Effector memory CD8-positive, alpha-beta T cell (primary cell): ENCODE results near the gene SERPINB6.

Experiments
- ATAC-seq: fragments of 150-1000 bp; cut with Tn5 transposase; replicated peaks from 2 replicates; pipeline ENCODE4 v1.10.0; 2021; ENCODE audit warnings: mild to moderate bottlenecking, moderate library complexity
- DNase-seq, 3 experiments: peaks; one replicate each; pipeline ENCODE4 v3.0.0; 2021
- H3K27ac Mint-ChIP-seq, 2 donors: one replicate each; pipeline ENCODE4 v1.8.0; 2022; ENCODE audit warnings: mild to moderate bottlenecking in 2 of 2, mixed read lengths in 2 of 2, moderate library complexity in 2 of 2
- H3K27me3 Mint-ChIP-seq, 2 donors: one replicate each; pipeline ENCODE4 v1.8.0; 2022; ENCODE audit warnings: mixed read lengths in 2 of 2
- H3K36me3 Mint-ChIP-seq: one replicate; pipeline ENCODE4 v1.8.0; 2022; ENCODE audit warnings: mild to moderate bottlenecking, moderate library complexity, mixed read lengths; ENCODE audit not compliant: insufficient read depth
- H3K4me1 Mint-ChIP-seq, 2 donors: one replicate each; pipeline ENCODE4 v1.8.0; 2022; ENCODE audit warnings: low read depth in 2 of 2, mixed read lengths in 2 of 2
- H3K4me3 Mint-ChIP-seq, 2 donors: one replicate each; pipeline ENCODE4 v1.8.0; 2022; ENCODE audit warnings: mild to moderate bottlenecking in 2 of 2, mixed read lengths in 2 of 2, moderate library complexity in 2 of 2
- H3K9me3 Mint-ChIP-seq, 2 donors: one replicate each; pipeline ENCODE4 v1.8.0; 2022; ENCODE audit warnings: mixed read lengths in 2 of 2
- total RNA-seq, 9 experiments: gene quantifications; one replicate each; lab custom pipeline; 2026; lab: John Stamatoyannopoulos, UW

Gene SERPINB6
- total RNA-seq = 18.2 to 58.3 (median 33.6) reads per million in 9 experiments

DNA sequence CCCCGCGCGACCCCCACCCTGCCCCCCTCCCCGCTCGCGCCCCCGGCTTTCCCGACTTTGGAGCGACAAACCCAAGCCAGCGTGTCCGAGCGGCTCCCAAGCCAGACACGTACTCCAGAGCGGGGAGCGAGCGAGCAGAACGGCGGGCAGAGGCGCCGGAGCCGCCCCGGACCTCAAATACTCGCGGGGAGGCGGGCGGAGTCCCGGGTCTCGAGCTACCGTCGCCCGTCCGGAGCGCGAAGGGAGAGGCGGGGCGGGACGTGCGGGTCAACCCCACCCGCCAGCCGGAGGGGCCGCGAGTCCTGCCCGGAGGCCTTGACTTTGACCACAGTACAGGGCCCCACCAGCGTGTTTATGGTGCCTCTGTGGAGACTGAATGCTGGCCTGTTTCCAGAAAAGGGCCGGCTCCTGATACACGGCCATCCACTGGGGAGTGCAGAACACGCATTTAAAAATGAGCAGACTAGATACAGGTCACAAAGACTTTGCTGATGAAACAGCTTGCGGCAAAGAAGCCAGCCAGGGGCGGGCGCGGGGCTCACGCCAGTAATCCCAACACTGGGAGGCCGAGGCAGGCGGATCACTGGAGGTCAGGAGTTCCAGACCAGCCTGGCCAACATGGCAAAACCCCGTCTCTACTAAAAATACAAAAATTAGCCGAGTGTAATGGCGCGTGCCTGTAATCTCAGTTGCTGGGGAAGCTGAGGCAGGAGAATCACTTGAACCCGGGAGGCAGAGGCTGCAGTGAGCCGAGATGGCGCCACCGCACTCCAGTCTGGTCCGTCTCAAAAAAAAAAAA lies at the start of gene SERPINB6:
TSS of gene SERPINB6 (minus strand) at position 148 of the 799 bp plus-strand sequence. CDS start 12,235 bp downstream, outside the sequence.
- peak; percentile 22 to 37 (median 23) for DNase-seq
- H3K27me3 Mint-ChIP-seq = peaks cover 0 to 3% of the 10 kb centered on the region in 2 donors
- peaks cover 23 to 27% of the 10 kb centered on the region in 2 donors for H3K4me1 Mint-ChIP-seq
- ATAC-seq = peak; percentile 66
- peaks cover 0 to 3% of the 10 kb centered on the region in 2 donors for H3K9me3 Mint-ChIP-seq
- H3K36me3 Mint-ChIP-seq = peaks cover 6% of the 10 kb centered on the region
- H3K27ac Mint-ChIP-seq = peak within 1 kb of the TSS; percentile 82 to 85
- H3K4me3 Mint-ChIP-seq = peak within 1 kb of the TSS; percentile 89 to 90

DNA sequence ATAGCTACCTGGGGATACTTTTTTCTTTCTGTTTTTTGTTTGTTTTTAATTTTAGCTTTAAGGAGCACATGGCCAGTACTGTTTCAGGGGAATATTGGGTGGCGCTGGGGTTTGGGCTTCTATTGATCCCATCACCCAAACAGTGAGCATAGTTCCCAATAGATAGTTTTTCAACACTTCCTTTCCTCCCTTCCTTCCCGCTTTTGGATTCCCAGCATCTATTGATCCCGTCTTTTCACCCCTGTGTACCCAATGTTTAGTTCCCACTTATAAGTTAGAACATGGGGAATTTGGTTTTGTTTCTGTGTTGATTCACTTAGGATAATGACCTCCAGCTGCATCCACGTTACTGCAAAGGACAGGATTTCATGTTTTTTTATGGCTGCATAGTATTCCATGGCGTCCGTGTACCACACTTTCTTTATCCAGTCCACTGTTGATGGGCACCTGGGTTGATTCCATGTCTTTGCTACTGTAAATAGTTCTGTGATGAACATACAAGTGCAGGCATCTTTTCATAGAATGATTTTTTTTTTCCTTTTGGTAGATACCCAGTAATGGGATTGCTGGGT lies 48.5 kb upstream of the SERPINB6 start:
- H3K4me3 Mint-ChIP-seq = no peak overlapping the region
- peaks cover 14% of the 10 kb centered on the region for H3K36me3 Mint-ChIP-seq
- ATAC-seq (no peak), DNase-seq (no peak)
- H3K27me3 Mint-ChIP-seq = no peaks in the 10 kb centered on the region
- H3K9me3 Mint-ChIP-seq = no peaks in the 10 kb centered on the region
- H3K27ac Mint-ChIP-seq = peak overlapping the region; percentile 33 to 75
- H3K4me1 Mint-ChIP-seq = peaks cover 16 to 30% of the 10 kb centered on the region in 2 donors

DNA sequence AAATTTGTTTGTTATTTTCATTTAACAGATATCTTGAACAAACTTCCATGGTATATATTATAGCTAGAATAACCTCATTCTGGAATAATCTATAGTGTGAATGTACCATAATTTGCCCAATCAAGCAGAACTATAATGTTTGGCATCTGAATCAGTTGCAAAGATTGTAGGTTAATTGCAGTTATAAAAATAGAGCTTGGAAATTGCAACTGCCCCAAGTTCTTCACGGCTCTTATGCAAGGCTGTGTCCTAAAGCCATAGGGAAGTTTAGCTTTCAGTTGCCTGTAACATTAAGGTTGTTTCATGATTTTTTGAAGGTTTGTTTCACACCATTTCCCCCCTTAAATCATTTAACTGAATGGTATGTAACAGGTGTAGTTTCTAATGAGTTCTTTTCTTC lies 47.7 kb upstream of the SERPINB6 start:
- peaks cover 14% of the 10 kb centered on the region for H3K36me3 Mint-ChIP-seq
- no peak for DNase-seq
- no peaks in the 10 kb centered on the region for H3K9me3 Mint-ChIP-seq
- no peaks in the 10 kb centered on the region for H3K27me3 Mint-ChIP-seq
- peak overlapping the region in 1 of 2 donors; percentile 55 for H3K27ac Mint-ChIP-seq
- no peak overlapping the region for H3K4me3 Mint-ChIP-seq
- H3K4me1 Mint-ChIP-seq = peaks cover 13 to 30% of the 10 kb centered on the region in 2 donors
- ATAC-seq = no peak

DNA sequence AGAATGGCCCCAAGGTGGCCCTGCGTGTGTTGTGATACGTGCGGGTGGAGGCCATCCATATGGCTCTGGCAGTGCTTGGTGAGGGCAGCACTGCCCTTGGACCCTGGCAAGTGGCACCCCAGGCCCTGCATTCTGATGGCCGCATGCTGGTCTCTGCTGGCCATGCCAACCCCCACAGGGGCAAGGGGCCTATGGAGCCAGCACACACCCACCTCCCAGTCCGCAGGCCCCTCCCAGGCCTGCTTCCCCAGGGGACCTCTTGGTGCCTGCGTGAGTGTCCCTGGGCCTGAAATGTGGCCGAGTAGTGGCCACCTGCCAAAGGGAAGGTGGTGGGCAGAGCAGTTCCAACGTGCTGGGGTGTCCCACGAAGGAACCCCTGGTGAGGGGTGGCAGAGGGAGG lies 45.9 kb upstream of the SERPINB6 start:
- Mint-ChIP-seq H3K4me1 (peaks cover 0 to 21% of the 10 kb centered on the region in 2 donors), H3K27ac (no peak overlapping the region), H3K9me3 (no peaks in the 10 kb centered on the region), H3K27me3 (no peaks in the 10 kb centered on the region), H3K4me3 (no peak overlapping the region), H3K36me3 (peaks cover 14% of the 10 kb centered on the region)
- DNase-seq (no peak), ATAC-seq (no peak)

DNA sequence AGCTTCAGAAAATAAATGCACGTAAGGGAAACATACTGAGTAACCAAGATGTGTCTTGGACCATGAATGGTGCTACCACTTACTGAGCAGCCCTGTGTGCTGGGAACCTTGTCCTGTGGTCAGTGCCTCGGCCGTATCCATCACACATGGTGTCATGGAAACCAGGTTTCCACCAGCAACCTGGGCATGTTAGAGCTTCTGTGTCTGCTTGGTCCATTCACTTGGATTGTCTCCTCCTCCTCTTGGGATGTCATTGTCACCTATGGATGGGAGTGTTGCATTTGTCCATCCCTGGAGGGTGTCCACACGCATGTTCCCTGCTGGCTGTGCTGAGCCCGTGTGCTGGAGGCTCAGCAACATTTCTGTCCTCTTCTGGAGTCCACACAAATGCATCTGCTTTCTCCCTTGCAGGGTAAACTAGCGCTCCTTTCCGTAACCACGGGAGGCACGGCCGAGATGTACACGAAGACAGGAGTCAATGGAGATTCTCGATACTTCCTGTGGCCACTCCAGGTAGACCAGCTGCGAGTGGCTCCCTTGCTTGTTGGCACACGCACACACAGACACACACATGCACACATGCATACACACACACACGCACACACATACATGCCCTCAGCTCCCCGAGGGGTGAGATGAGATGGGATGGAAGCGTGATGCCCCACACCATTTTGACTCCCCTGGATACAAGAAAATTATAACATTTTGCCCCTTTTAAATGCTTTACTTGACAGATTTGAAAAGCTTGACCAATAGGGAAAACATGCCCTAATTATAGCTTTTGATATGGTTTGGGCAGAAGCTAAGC lies 45.3 kb upstream of the SERPINB6 start:
- Mint-ChIP-seq H3K4me3 (no peak overlapping the region), H3K36me3 (peaks cover 14% of the 10 kb centered on the region), H3K27ac (no peak overlapping the region), H3K9me3 (no peaks in the 10 kb centered on the region), H3K4me1 (peaks cover 0 to 19% of the 10 kb centered on the region in 2 donors), H3K27me3 (no peaks in the 10 kb centered on the region)
- ATAC-seq (no peak), DNase-seq (no peak)

DNA sequence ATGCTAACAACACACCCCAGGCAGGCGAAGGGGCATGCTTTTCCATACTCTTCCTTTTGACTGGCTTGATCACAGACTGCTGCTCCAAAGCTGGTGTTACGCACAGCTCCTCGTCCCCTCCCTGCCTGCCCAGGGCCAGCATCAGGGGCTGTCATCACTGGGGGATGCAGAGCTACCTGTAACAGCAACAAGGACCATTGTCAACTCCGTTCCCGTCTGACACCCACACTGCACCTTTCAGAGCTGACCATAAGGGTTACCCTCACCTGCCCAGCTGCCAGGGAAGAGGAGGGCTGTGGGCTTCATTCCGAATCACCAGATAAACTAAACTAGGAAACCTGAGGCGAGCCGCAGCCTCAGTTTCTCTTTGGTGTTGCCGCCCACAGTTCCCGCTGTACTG lies 43.8 kb upstream of the SERPINB6 start:
- Mint-ChIP-seq H3K4me1 (peaks cover 0 to 17% of the 10 kb centered on the region in 2 donors), H3K36me3 (peaks cover 21% of the 10 kb centered on the region), H3K4me3 (no peak overlapping the region), H3K27ac (no peak overlapping the region), H3K9me3 (peaks cover 0 to under 1% of the 10 kb centered on the region in 2 donors), H3K27me3 (no peaks in the 10 kb centered on the region)
- ATAC-seq (no peak), DNase-seq (no peak)

DNA sequence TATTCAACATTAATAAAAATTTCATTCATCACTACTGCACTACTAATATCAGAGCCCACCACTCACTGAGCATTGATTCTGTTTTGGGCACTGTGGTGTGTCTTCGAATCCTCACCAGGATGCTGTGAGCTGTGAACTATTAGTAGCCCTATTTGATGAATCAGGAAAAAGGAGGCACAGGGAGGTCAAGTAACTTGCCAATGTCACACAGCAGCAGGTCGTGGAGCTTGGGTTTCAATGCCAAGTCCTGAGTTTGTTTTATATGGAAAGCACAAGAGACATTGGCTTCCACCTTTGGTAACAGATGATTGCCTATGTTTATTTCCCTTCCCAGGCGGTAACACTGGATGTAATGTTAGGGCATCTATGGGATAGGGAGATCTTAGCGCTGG lies 43.3 kb upstream of the SERPINB6 start:
- ATAC-seq = no peak
- H3K36me3 Mint-ChIP-seq = peaks cover 25% of the 10 kb centered on the region
- DNase-seq = no peak
- peaks cover 0 to 1% of the 10 kb centered on the region in 2 donors for H3K9me3 Mint-ChIP-seq
- H3K4me3 Mint-ChIP-seq = no peak overlapping the region
- H3K27me3 Mint-ChIP-seq = no peaks in the 10 kb centered on the region
- peaks cover 0 to 14% of the 10 kb centered on the region in 2 donors for H3K4me1 Mint-ChIP-seq
- H3K27ac Mint-ChIP-seq = peak overlapping the region; percentile 55 to 67

DNA sequence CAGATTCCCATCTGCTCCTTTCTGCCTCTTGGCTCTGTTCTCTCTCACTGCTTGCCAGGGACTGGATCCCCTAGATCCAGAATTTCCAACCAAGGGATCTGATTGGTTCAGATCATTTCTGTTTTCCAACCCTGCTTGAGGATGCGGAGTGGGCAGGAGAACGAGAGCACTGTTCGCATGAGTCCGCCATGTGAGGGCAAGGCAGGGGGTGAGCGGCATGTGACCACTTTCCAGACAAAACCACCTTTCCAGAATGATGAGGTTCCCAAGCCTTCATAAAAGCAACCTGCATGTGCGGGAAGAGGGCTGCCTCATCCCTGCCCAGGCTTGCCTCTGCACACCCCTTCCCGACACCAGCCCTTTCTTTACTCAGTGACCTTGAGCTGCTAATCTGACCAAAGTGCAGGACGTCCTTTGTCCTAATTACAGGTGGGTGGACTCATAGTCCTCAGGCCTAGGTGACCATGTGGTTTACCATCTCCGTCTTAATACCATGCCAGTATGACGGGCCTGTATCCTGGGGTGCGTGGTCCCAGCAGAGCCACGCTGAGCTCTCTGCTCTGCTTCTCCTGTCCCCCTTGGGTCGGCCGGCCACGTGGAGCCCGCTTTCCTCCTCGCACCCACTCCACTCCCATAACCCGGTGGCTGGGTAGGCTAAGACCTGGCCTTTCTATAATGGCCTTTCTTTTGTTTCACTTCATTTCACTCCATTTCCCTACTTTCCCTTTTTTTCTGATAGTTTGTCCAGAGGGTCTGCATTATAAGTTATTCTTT lies 42.7 kb upstream of the SERPINB6 start:
- DNase-seq (no peak), ATAC-seq (no peak)
- Mint-ChIP-seq H3K9me3 (peaks cover 0 to 1% of the 10 kb centered on the region in 2 donors), H3K4me1 (peaks cover 0 to 9% of the 10 kb centered on the region in 2 donors), H3K27ac (peak overlapping the region; percentile 55 to 67), H3K36me3 (peaks cover 25% of the 10 kb centered on the region), H3K27me3 (no peaks in the 10 kb centered on the region), H3K4me3 (no peak overlapping the region)

DNA sequence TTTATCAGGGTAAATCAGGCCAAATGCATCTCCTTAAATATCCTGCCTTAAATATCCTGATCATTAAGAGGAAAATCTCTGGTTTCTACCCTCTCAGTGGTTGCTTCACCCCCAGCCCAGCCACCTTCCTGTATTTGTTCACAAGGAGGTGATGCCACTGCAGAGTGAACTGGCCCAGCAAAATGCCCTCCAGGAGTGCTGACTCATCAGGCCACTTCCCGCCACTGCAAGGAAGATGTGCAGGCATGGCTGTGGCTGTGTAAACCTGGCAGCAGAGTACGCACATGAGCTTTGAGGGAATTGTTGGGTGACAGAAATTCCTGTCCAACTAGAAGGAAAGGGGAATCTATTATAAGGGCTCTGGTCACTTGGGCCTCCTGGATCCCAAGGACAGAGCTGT lies 42.1 kb upstream of the SERPINB6 start:
- H3K4me3 Mint-ChIP-seq = peak overlapping the region in 1 of 2 donors; percentile 49

DNA sequence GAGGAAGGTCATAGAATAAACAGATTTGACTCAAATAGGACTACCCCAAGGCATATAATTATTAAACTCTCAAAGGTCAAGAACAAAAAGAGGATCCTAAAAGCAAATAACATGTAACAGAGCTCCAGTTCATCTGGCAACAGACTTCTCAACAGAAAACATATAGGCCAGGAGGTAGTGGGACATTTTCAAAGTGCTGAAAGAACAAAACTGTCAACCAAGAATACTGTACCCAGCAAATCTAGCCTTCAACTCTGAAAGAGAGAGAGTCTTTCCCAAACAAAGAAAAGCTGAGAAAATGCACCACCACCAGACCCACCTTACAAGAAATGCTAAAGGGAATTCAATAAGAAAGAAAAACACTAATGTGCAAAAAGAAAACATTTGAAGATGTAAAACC lies 40.2 kb upstream of the SERPINB6 start:
- H3K27ac Mint-ChIP-seq = no peak overlapping the region
- no peak for ATAC-seq
- peaks cover 0 to 1% of the 10 kb centered on the region in 2 donors for H3K9me3 Mint-ChIP-seq

More for the DNA sequence above, 42.1 kb upstream of the SERPINB6 start:
- Mint-ChIP-seq H3K36me3 (peaks cover 30% of the 10 kb centered on the region), H3K9me3 (peaks cover 0 to 1% of the 10 kb centered on the region in 2 donors), H3K27ac (peak overlapping the region in 1 of 2 donors; percentile 55), H3K4me1 (peaks cover 0 to 9% of the 10 kb centered on the region in 2 donors), H3K27me3 (no peaks in the 10 kb centered on the region)
- no peak for ATAC-seq
- DNase-seq = no peak

DNA sequence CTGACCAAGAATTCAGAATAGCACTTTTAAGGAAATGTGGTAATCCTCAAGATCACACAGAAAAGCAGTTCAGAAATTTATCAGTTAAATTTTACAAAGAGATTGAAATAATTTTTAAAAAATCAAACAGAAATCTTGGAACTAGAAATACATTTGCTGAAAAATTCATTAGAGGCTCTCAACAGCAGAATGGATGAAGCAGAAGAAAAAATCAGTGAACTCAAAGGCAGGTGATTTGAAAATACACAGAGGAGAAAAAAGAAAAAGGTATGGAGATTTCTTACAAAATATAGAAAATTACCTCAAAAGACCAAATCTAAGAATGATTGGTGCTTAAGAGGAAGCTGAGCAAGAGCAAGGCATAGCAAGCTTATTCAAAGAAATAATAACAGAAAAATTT lies 39.8 kb upstream of the SERPINB6 start:
- peaks cover 0 to 1% of the 10 kb centered on the region in 2 donors for H3K9me3 Mint-ChIP-seq
- H3K27me3 Mint-ChIP-seq = no peaks in the 10 kb centered on the region
- peaks cover 36% of the 10 kb centered on the region for H3K36me3 Mint-ChIP-seq
- H3K4me3 Mint-ChIP-seq = no peak overlapping the region
- H3K27ac Mint-ChIP-seq = no peak overlapping the region
- H3K4me1 Mint-ChIP-seq = peaks cover 0 to 9% of the 10 kb centered on the region in 2 donors
- ATAC-seq (no peak), DNase-seq (no peak)

More for the DNA sequence above, 40.2 kb upstream of the SERPINB6 start:
- DNase-seq = no peak
- Mint-ChIP-seq H3K27me3 (no peaks in the 10 kb centered on the region), H3K4me3 (no peak overlapping the region), H3K4me1 (peaks cover 0 to 9% of the 10 kb centered on the region in 2 donors), H3K36me3 (peaks cover 37% of the 10 kb centered on the region)

DNA sequence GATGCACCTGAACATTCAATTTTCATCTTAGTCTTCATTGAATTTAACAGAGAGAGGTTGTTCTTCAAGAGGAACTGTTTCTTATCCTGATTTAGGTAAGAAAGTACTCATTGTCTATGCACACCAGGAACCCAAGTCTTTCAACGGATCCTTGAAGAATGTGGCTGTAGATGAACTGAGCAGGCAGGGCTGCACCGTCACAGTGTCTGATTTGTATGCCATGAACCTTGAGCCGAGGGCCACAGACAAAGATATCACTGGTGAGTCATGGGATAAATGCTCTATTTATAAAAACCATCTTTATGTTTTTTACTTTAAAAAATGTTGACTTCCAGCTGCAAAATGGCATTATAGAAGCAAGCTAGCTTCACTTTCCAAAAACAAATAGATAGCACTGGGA lies 38.6 kb upstream of the SERPINB6 start:
- peaks cover 29% of the 10 kb centered on the region for H3K36me3 Mint-ChIP-seq
- peaks cover 0 to 10% of the 10 kb centered on the region in 2 donors for H3K4me1 Mint-ChIP-seq
- DNase-seq = no peak

More for the DNA sequence above, 38.6 kb upstream of the SERPINB6 start:
- Mint-ChIP-seq H3K4me3 (no peak overlapping the region), H3K27ac (no peak overlapping the region), H3K27me3 (no peaks in the 10 kb centered on the region), H3K9me3 (peaks cover 0 to 1% of the 10 kb centered on the region in 2 donors)
- no peak for ATAC-seq
